GM19351 (cell line): Measurements from ENCODE around the gene PDYN.

Experiments used
- ATAC-seq: cut with Tn5 transposase; IDR thresholded peaks from one replicate; pipeline ENCODE4 v1.9.1; 2021; ENCODE audit warnings: mild to moderate bottlenecking, moderate library complexity; ENCODE audit not compliant: unreplicated experiment

Gene PDYN

DNA sequence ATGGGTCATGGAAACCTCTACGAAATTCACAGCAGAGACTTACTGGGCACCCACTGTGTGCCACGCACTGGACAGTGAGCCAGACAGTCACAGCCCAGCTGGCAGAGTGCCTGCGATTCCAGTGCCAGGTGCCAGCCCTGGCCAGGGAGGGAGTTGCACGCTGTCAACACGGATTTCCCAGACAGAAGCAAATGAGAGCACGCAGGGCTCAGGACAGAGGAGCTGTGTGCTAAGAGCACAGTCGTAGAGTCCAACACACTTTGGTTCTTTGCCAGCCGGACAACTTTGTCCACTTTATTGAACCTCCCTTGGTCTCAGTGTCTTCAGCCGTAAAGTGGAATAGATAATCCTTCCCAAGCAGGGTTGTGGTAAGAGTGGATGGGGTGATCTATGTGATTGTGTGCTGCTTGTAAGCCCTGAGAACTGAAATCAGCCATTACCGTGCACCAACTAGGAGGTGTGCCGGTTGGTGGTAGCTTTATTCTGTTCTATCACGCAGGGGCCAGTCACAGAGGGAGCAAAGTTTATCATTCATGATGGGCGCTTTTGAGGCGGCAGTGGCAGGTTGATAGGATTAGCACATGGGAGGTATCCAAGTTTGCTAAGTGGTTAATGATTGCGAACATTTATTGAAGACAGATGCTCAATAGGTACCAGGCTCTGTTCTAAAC is 58.0 kb downstream of the PDYN start:
- ATAC-seq = no peak

DNA sequence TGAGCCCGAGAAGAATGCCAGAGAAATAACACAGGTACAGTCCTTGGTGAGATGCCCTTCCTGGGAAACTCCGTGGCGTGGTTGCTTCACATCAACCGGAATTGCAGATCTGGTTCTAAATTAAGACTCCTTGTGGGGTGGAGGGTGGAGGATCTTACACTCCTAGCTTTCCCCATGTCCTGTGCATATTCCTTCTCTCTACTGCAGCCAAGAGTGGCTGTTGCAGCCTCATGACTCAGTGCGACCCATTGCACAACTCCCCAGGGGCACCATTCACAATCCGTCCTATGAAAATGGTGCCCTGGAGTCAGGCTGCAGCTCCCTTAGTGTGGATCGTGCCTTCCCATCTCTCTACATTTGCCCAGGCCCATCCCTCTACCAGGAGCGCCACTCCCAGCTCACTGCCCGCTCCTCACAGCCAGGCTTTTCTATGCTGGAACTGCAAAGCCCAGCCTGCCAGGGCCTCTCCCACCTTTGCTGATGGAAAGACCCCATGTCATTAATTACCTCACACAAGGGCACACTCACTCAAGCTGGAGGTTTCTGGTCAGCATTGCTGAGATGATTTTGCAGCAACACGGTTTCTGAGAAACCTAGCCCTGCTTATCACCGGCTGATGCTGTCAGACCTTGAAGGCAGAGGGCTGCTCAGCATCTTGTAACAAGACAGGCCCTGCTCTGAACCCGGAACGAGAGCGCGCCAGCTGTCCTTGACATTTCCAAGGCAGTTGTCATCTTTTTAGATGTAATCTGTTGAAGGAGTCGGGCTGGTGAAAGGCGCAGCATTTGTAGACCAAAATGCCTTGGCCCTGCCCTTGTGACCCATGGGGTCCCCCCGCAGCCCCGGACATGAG is 58.9 kb downstream of the PDYN start:
- no peak for ATAC-seq

DNA sequence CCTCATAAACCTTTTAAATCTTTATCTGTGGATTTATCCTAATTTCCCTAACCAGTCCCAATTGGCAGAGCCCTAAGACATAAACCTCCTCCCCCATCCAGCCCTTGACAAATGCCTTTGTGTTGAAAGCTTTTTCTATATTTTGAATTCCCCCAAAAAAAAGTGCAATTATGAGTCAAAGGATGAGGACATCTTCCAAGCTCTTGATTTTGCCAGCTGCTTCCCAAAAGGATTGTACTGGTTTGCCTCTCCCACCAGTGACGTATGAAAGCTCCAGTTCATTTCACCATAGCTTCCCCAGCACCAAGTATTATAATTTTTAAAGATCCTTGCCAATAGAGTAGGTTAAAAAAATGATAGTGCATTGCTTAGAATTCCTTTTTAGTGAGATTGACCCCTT is 59.7 kb downstream of the PDYN start:
- no peak for ATAC-seq

DNA sequence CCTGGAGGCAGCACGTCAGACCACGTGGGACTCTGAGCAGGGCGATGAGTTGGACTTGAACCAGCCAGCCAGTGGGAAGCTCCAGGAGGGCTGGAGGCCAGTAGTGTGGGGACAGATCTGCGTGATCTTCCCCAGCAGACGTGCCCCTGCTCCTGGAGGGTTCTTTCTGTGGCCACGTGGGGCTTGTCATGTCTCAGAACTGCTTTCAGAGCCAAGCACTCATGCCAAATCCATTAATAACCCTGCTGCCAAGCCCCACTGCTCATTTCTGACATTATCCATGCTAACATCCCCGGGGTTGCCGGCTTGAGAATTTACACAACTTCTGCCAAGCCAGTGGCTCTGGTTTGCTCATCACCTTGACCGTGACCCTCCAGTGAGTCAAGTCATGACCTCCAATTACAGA is 60.4 kb downstream of the PDYN start:
- no peak for ATAC-seq

DNA sequence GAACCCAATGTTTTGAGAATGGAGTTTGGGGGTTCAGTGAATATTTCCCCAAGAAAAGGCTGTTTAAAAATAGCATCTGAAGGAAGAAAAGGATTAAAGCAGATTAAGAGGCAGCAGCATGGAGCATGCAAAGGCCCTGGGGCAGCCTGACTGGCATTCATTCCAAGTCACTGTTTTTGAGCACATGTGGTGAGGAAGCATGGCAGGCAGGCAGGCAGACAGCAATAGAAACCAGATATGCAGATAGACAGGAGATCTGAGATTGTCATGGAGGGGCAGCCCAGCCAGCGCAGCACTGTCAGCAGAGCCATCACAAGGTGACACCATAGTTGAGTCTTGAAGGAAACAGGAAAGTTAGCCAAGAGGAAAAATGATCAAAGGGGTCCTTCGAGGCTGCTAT is 60.9 kb downstream of the PDYN start:
- ATAC-seq = no peak

DNA sequence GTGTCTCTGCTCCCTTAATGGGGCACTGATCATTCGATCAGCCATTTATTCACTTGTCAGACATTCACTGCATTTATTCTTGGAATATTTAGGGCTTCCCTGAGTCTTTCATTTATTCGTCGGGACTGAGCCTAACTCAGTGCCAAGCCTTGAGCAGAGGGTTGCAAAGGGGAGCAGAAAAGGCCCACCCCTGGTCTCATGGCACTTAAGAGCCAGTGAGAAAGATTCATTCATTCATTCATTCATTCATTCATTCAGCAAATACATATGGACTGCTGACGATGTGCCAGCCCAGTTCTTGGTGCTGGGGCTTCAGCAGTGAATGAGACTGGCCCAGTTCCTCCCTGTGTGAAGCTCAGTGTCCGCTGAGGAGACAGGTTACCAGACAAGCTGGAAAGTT is 62.0 kb downstream of the PDYN start:
- ATAC-seq = no peak

DNA sequence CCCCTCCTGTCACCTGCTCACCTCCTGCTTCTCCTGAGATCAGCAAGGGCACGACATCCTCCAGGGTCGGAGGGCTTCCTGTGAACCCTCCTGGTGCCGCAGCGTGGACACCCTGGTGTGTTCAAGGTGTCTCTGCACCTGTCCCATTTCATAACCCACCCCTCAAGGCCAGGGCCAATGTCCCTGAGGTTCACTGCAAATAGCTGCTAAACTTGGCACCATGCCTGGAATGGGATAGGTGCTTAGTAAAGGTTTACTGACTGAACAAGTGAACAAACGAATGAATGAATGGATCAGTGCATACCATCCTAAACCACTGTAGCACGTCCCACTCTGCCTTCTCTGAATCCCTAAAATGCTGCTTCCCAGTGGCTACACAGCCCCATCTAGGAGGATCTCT is 63.7 kb downstream of the PDYN start:
- no peak for ATAC-seq

DNA sequence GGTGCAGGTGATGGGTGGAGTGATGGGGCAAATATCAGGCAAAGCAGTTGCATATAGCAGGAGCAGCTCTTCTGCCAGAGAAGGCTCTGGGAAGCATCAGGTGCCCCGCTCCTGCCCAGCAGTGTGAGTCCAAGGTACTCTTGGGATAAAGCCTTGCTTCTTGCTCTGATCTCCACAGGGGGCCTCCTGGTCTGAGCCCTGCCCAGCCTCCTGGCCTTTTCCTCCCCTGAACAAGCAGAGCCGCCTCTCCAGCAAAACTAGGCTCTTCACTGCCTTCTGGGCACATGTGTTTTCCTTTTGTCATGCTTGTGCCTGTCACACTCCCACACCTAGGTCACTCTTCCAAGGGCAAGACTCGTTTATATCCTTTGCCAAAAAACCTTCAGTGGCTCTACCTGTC is 64.4 kb downstream of the PDYN start:
- no peak for ATAC-seq

DNA sequence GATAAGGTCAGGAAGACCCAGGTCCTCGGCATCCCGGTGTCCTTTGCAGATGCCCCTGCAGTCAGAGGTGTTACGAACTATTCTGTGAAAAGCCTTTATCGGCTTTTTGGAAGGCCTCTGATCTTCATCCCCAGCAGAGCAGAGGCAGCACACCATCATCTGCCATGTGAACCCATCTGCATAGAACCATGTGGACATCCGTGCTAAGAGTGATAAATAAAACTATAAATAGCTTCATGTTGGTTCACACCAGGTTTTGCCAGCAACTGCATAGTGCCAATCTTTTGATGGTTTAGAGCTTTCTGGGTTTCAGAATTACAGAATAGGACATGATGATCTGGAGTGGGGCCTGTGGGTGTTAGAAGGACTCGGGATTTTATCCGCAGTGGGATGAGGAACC is 65.1 kb downstream of the PDYN start:
- ATAC-seq = no peak
